HepG2 (cell line): ENCODE results near the gene WSB1. TPM values are rescaled to one million over a fixed set of nuclear protein-coding genes. Genes with fewer than 3 reads are reported as not detected.

Experiments used
- ARID3A ChIP-seq: IDR thresholded peaks from 2 replicates; pipeline ENCODE4 v1.6.1; 2012; ENCODE audit warnings: low read depth, low read length, improper control_type of control experiment
- BRF2 ChIP-seq: sonication (generic); formaldehyde crosslinking; IDR thresholded peaks from 2 replicates; pipeline ENCODE4 v1.8.1; 2022; ENCODE audit warnings: mild to moderate bottlenecking, missing genetic modification reagents
- CEBPZ ChIP-seq: IDR thresholded peaks from 2 replicates; pipeline ENCODE4 v1.6.1; 2012; ENCODE audit warnings: low read length, improper control_type of control experiment
- CENPT ChIP-seq: sonication (generic); formaldehyde crosslinking; IDR thresholded peaks from 2 replicates; pipeline ENCODE4 v1.8.0; 2022; ENCODE audit warnings: low read depth, mild to moderate bottlenecking, moderate library complexity, missing genetic modification reagents
- IKZF1 ChIP-seq: fragments of 450-650 bp; IDR thresholded peaks from 2 replicates; pipeline ENCODE4 v1.7.1; 2016
- KDM6A ChIP-seq: IDR thresholded peaks from 2 replicates; pipeline ENCODE4 v1.6.1; 2016; ENCODE audit warnings: low read depth
- KLF9 ChIP-seq: IDR thresholded peaks from 2 replicates; pipeline ENCODE4 v1.6.1; 2016; ENCODE audit warnings: low read depth
- MAF1 ChIP-seq: sonication (generic); formaldehyde crosslinking; IDR thresholded peaks from 2 replicates; pipeline ENCODE4 v1.5.0; 2020; ENCODE audit warnings: missing genetic modification reagents, borderline replicate concordance
- MTF2 ChIP-seq: sonication (generic); formaldehyde crosslinking; IDR thresholded peaks from 2 replicates; pipeline ENCODE4 v1.5.0; 2020; ENCODE audit warnings: missing genetic modification reagents, borderline replicate concordance
- SOX6 ChIP-seq, 2 experiments: fragments of 450-650 bp in 1 of 2; sonication (generic) in 1 of 2; formaldehyde crosslinking in 1 of 2; IDR thresholded peaks; 2 replicates each; pipeline versions ENCODE4 v1.4.0 to v1.6.1; 2017 to 2020; ENCODE audit warnings: antibody characterized with exemption in 1 of 2, mild to moderate bottlenecking in 1 of 2, missing genetic modification reagents in 1 of 2
- U2AF1 ChIP-seq: fragments of 200-400 bp; formaldehyde crosslinking; optimal IDR thresholded peaks from 2 replicates; pipeline ENCODE3; 2017; ENCODE audit warnings: mild to moderate bottlenecking, low read depth, low read length
- ZBTB43 ChIP-seq: sonication (generic); formaldehyde crosslinking; conservative IDR thresholded peaks from 2 replicates; pipeline ENCODE4 v1.4.0; 2020; ENCODE audit warnings: missing genetic modification reagents
- ZNF124 ChIP-seq: sonication (generic); formaldehyde crosslinking; IDR thresholded peaks from 2 replicates; pipeline ENCODE4 v1.4.0; 2020; ENCODE audit warnings: missing genetic modification reagents
- ZNF232 ChIP-seq: sonication (generic); formaldehyde crosslinking; IDR thresholded peaks from 2 replicates; pipeline ENCODE4 v1.4.0; 2020; ENCODE audit warnings: missing genetic modification reagents, borderline replicate concordance
- ZNF720 ChIP-seq: sonication (generic); formaldehyde crosslinking; IDR thresholded peaks from 2 replicates; pipeline ENCODE4 v1.4.0; 2020; ENCODE audit warnings: missing genetic modification reagents
- ZNF790 ChIP-seq: sonication (generic); formaldehyde crosslinking; IDR thresholded peaks from 2 replicates; pipeline ENCODE4 v1.8.0; 2022; ENCODE audit warnings: missing genetic modification reagents, mild to moderate bottlenecking, borderline replicate concordance
- ZNF883 ChIP-seq: sonication (generic); formaldehyde crosslinking; IDR thresholded peaks from 2 replicates; pipeline ENCODE4 v1.5.1; 2020; ENCODE audit warnings: mild to moderate bottlenecking, missing genetic modification reagents; ENCODE audit errors: not compliant biosample characterization
- ZXDC ChIP-seq: sonication (generic); formaldehyde crosslinking; IDR thresholded peaks from 2 replicates; pipeline ENCODE4 v1.5.0; 2020; ENCODE audit warnings: mild to moderate bottlenecking, missing genetic modification reagents
- polyA plus RNA-seq, 8 experiments: library from polyadenylated mRNA; depleted of rRNA in 3 of 8; stranded (reverse) in 7 of 8; unstranded in 1 of 8; fragments of >200 nt; fragmentation: Illumina TruSeq in 4 of 8; extraction: Trizol in 4 of 8; gene quantifications; 2 replicates each; pipeline versions ENCODE4 v1.2.1 to v1.2.3, GENCODE V29; 2011 to 2016; ENCODE audit warnings: low read depth in 4 of 8, missing spikeins in 1 of 8, mixed read lengths in 1 of 8; ENCODE audit not compliant: insufficient read depth in 1 of 8
- total RNA-seq, 5 experiments: library from RNA; depleted of rRNA; stranded (reverse); fragments of >200 nt; fragmentation: Illumina TruSeq; extraction: Trizol; gene quantifications; 2 replicates each; pipeline ENCODE4 v1.2.3, GENCODE V29; 2016; ENCODE audit warnings: low read depth in 1 of 5

Gene WSB1
- total and polyA plus RNA-seq, 2 of the 13 experiments (the other 11 are each of a cell fraction or from before 2014, with no cell fraction given), result 81.3 to 294 TPM

GRCh38 chr17:27332485-27333409, 38.8 kb downstream of the WSB1 start (continued):
- TF ChIP-seq ZNF720 (CRISPR knock-in tag) (no peak), ZNF124 (CRISPR knock-in tag) (peak; percentile 28; the same call in 1 of the 2 replicates), CENPT (CRISPR knock-in tag) (no peak), BRF2 (CRISPR knock-in tag) (no peak), MAF1 (no peak), CEBPZ (no peak), ARID3A (no peak), ZBTB43 (CRISPR knock-in tag) (peak; percentile 69; the same call in 1 of the 2 replicates), ZNF790 (CRISPR knock-in tag) (no peak), KDM6A (CRISPR knock-in tag) (no peak), ZNF232 (CRISPR knock-in tag) (no peak), IKZF1 (no peak), ZXDC (no peak), SOX6 (IDR thresholded peaks at IDR 0.05) (no peak), SOX6 (CRISPR knock-in tag; IDR thresholded peaks at IDR 0.05) (peak; percentile 89), ZNF883 (CRISPR knock-in tag) (no peak), KLF9 (CRISPR knock-in tag) (no peak), U2AF1 (no peak), MTF2 (CRISPR knock-in tag) (peak; percentile 45; the same call in 1 of the 2 replicates)
